Caco-2 (cell line): ENCODE measurements around the gene FBLN1. TPM values are rescaled to one million over a fixed set of nuclear protein-coding genes. Genes with fewer than 3 reads are reported as not detected.
"Not testable (repeated sequence)": the region's sequence is repeated elsewhere in the genome, so short reads cannot be mapped to it uniquely, and the experiment has no call there.

Source experiments
- BruUV-seq: library from RNA; stranded (reverse); fragments of 400-500 nt; replicated peaks from 2 replicates; lab custom pipeline; 2021; lab: Mats Ljungman, UMichigan
- CTCF ChIA-PET: fragments of 300-600 bp; sonication (Branson Sonifier 250); formaldehyde crosslinking; loops from one replicate; lab custom pipeline; 2022; ENCODE audit warnings: antibody characterized with exemption; lab: Charles Lee
- POLR2A ChIA-PET: fragments of 300-600 bp; sonication (Branson Sonifier 250); formaldehyde crosslinking; loops from one replicate; lab custom pipeline; 2022; ENCODE audit warnings: antibody characterized with exemption; lab: Charles Lee
- DNase-seq, 2 experiments: peaks; one replicate each; pipeline versions ENCODE4 v3.0.0 to v3.0.0-alpha.2; 2020 to 2022
- H3K27me3 ChIP-seq: replicated peaks from 2 replicates; pipeline ENCODE4 v1.6.0; 2011; ENCODE audit warnings: low read length; ENCODE audit not compliant: control insufficient read depth, insufficient read depth
- H3K36me3 ChIP-seq: 2 replicates; pipeline ENCODE4 v1.5.1; 2011; ENCODE audit warnings: low read length; ENCODE audit not compliant: control insufficient read depth, insufficient read depth
- H3K4me1 ChIP-seq: fragments of 250-450 bp; sonication (Bioruptor Pico); 2 replicates; pipeline ENCODE4 v1.5.1; 2020; ENCODE audit warnings: mild to moderate bottlenecking
- H3K4me3 ChIP-seq: 2 replicates; pipeline ENCODE4 v1.5.1; 2011; ENCODE audit warnings: low read depth, mild to moderate bottlenecking, control low read depth, low read length
- H3K9me3 ChIP-seq: fragments of 250-450 bp; sonication (Bioruptor Pico); 2 replicates; pipeline ENCODE4 v1.5.1; 2020; ENCODE audit warnings: mild to moderate bottlenecking, moderate library complexity
- H3K27ac Mint-ChIP-seq: one replicate; pipeline ENCODE4 v1.8.0; 2022; ENCODE audit warnings: mixed read lengths; ENCODE audit not compliant: unreplicated experiment
- H3K27me3 Mint-ChIP-seq: one replicate; pipeline ENCODE4 v1.8.0; 2022; ENCODE audit warnings: mixed read lengths; ENCODE audit not compliant: insufficient read depth, unreplicated experiment
- H3K36me3 Mint-ChIP-seq: one replicate; pipeline ENCODE4 v1.8.0; 2022; ENCODE audit warnings: mild to moderate bottlenecking, mixed read lengths; ENCODE audit not compliant: insufficient read depth, unreplicated experiment
- H3K4me1 Mint-ChIP-seq: one replicate; pipeline ENCODE4 v1.8.0; 2022; ENCODE audit warnings: low read depth, mixed read lengths; ENCODE audit not compliant: unreplicated experiment
- H3K4me3 Mint-ChIP-seq: one replicate; pipeline ENCODE4 v1.8.0; 2022; ENCODE audit warnings: mild to moderate bottlenecking, moderate library complexity, mixed read lengths; ENCODE audit not compliant: unreplicated experiment
- H3K9me3 Mint-ChIP-seq: one replicate; pipeline ENCODE4 v1.8.0; 2022; ENCODE audit warnings: mixed read lengths; ENCODE audit not compliant: unreplicated experiment
- CTCF ChIP-seq, 2 experiments: fragments of 200-600 bp in 1 of 2; IDR thresholded peaks; 1 replicate in 1 of 2; 2 replicates in 1 of 2; pipeline versions ENCODE4 v1.5.1 to v1.8.0; 2011 to 2022; ENCODE audit warnings: antibody characterized with exemption in 1 of 2, control low read depth in 1 of 2, inconsistent platforms in 1 of 2, low read depth in 1 of 2, low read length in 1 of 2, mild to moderate bottlenecking in 1 of 2, moderate library complexity in 1 of 2; ENCODE audit not compliant: insufficient read depth in 1 of 2, severe bottlenecking in 1 of 2, unreplicated experiment in 1 of 2
- intact Hi-C: fragments of 100-400 bp; cut with micrococcal nuclease; formaldehyde crosslinking; loops from one replicate; pipeline ENCODE4 v1.10.0; 2022; ENCODE audit not compliant: unreplicated experiment
- total RNA-seq: library from RNA; stranded (reverse); gene quantifications from 2 replicates; pipeline ENCODE4 v1.2.3, GENCODE V29; 2022

The FBLN1 gene
- total RNA-seq, 1 experiment from 2014 or later, result 519 TPM

GRCh38 chr22:45590262-45590661, 87.6 kb downstream of the FBLN1 start:
- POLR2A ChIA-PET, result no interaction called here
- CTCF ChIA-PET, result no interaction called here

GRCh38 chr22:45591633-45592213, 89.0 kb downstream of the FBLN1 start:
- H3K36me3 Mint-ChIP-seq, H3K27me3 ChIP-seq, H3K27me3 Mint-ChIP-seq, H3K36me3 ChIP-seq, intact Hi-C loops, CTCF ChIA-PET, H3K4me3 ChIP-seq, H3K4me1 ChIP-seq, H3K9me3 ChIP-seq, H3K27ac Mint-ChIP-seq, BruUV-seq, H3K4me1 Mint-ChIP-seq, H3K9me3 Mint-ChIP-seq, H3K4me3 Mint-ChIP-seq, POLR2A ChIA-PET, DNase-seq: not testable (repeated sequence)

More at GRCh38 chr22:45590262-45590661, 87.6 kb downstream of the FBLN1 start:
- Mint-ChIP-seq H3K36me3 (no peaks in the 10 kb centered on the region), H3K4me1 (no peaks in the 10 kb centered on the region), H3K4me3 (no peak overlapping the region), H3K27ac (no peak overlapping the region), H3K27me3 (no peaks in the 10 kb centered on the region), H3K9me3 (no peaks in the 10 kb centered on the region)
- H3K4me3 ChIP-seq, result no peak overlapping the region
- TF ChIP-seq CTCF (IDR thresholded peaks at IDR 0.05; ENCODE audit: insufficient read depth in 1 of 2, low read depth in 1 of 2, low read length in 1 of 2, severe bottlenecking in 1 of 2, unreplicated experiment in 1 of 2), result no peak
- no peaks in the 10 kb centered on the region for H3K9me3 ChIP-seq
- DNase-seq, result no peak
- no TSS peak for BruUV-seq
- H3K4me1 ChIP-seq, result peaks cover 9% of the 10 kb centered on the region; the same call in 1 of the 2 replicates
- H3K27me3 ChIP-seq, result no peaks in the 10 kb centered on the region
- peaks cover 1% of the 10 kb centered on the region; the same call in 1 of the 2 replicates for H3K36me3 ChIP-seq
- intact Hi-C loops, result no loop called here

GRCh38 chr22:45594123-45594941, 91.6 kb downstream of the FBLN1 start:
- DNase-seq, result no peak
- intact Hi-C loops, result no loop called here
- H3K4me3 ChIP-seq, result no peak overlapping the region
- peaks cover 2% of the 10 kb centered on the region for H3K36me3 ChIP-seq
- H3K9me3 ChIP-seq, result no peaks in the 10 kb centered on the region
- POLR2A ChIA-PET, result no interaction called here
- peaks cover 19% of the 10 kb centered on the region for H3K4me1 ChIP-seq
- no peaks in the 10 kb centered on the region for H3K27me3 Mint-ChIP-seq
- no peaks in the 10 kb centered on the region for H3K27me3 ChIP-seq
- CTCF ChIA-PET, result no interaction called here
- no peaks in the 10 kb centered on the region for H3K9me3 Mint-ChIP-seq
- no peak overlapping the region for H3K27ac Mint-ChIP-seq
- TF ChIP-seq CTCF (IDR thresholded peaks at IDR 0.05; ENCODE audit: insufficient read depth in 1 of 2, low read depth in 1 of 2, low read length in 1 of 2, severe bottlenecking in 1 of 2, unreplicated experiment in 1 of 2), result no peak
- H3K4me3 Mint-ChIP-seq, result no peak overlapping the region
- H3K36me3 Mint-ChIP-seq, result no peaks in the 10 kb centered on the region
- H3K4me1 Mint-ChIP-seq, result no peaks in the 10 kb centered on the region
- BruUV-seq, result no TSS peak
